ENCODE results near the gene BCKDK.
"Not testable (repeated sequence)": the region's sequence is repeated elsewhere in the genome, so short reads cannot be mapped to it uniquely, and the experiment has no call there.

The BCKDK gene

DNA sequence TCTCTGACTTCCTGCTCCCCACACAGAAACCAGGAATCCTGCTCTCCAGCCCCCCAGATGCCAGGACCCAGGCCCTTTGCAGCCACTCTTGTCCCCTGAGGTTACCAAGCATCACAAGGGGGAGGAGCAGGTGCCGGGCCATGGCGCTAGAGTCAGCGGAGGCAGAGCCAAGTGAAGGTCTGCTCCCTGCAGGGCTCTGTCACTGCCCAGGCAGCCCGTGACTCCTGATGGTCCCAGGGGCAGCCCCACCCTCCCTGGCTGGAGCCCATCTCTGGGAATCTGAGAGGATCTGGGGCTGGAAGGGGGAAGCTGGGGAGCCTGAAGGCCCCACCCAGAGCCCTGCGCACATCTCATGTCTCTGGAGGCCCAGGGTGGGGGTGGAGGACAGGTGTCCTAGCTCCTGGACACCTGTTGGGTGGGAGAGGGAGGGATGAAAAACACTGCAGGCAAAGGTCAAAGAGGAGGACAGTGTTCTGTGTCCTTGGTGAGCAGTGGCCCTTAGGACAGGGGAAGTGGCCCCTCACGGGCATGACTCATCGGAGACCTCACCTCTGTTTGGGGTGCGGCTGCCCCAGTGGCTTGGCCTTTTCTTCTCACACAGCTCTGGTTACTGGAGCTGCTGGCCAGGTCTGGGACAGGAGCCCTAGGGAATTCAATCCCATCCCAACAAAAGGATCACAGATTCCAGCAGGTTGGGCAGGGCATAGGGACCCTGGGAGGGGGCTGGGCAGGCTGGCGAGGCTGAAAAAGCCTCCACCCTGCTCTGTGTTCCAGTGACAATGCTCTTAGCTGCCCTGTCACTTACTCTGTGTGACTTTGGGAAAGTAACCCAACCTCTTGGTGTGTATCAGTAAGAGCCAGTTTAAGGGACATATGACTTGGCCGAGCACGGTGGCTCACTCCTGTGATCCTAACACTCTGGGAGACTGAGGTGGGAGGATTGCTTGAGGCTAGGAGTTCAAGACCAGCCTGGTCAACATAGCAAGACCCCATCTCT is 42.0 kb downstream of the BCKDK start, which contains the start of gene PRSS36:
Gene PRSS36, minus strand, starts transcription at position 173 of the 997 bp plus-strand sequence. Its CDS starts 31 bp downstream, at position 142.
- Histone ChIP-seq H3K9me3 (ENCODE audit: control insufficient read depth, insufficient read depth, low read depth, low read length) (no peaks in the 10 kb centered on the region), H3K4me1 (ENCODE audit: control insufficient read depth, insufficient read depth, low read length) (no peaks in the 10 kb centered on the region), H3K27ac (ENCODE audit: extremely low read depth, low read depth, low read length) (no peak within 1 kb of the TSS), H3K36me3 (ENCODE audit: control insufficient read depth in 2 of 2, insufficient read depth in 1 of 2, low read length in 2 of 2) (no peaks in the 10 kb centered on the region), H3K4me3 (ENCODE audit: low read depth, low read length) (no peak within 1 kb of the TSS)
- POLR2A ChIA-PET = no interaction called here
- CTCF ChIA-PET = interaction anchor here (1.0 kb wide), 1 partner anchor 8 kb away, joined by 4 read pairs; no protein-coding TSS in a partner anchor
- TF ChIP-seq ZNF707 (tag by site-specific recombination; IDR thresholded peaks at IDR 0.05) = no peak
- TF ChIP-seq, protein P1, sequence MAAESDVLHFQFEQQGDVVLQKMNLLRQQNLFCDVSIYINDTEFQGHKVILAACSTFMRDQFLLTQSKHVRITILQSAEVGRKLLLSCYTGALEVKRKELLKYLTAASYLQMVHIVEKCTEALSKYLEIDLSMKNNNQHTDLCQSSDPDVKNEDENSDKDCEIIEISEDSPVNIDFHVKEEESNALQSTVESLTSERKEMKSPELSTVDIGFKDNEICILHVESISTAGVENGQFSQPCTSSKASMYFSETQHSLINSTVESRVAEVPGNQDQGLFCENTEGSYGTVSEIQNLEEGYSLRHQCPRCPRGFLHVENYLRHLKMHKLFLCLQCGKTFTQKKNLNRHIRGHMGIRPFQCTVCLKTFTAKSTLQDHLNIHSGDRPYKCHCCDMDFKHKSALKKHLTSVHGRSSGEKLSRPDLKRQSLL (tag by site-specific recombination; IDR thresholded peaks at IDR 0.05) = peak; percentile 55; the same call in 1 of the 2 replicates
- TF ChIP-seq, protein P2, sequence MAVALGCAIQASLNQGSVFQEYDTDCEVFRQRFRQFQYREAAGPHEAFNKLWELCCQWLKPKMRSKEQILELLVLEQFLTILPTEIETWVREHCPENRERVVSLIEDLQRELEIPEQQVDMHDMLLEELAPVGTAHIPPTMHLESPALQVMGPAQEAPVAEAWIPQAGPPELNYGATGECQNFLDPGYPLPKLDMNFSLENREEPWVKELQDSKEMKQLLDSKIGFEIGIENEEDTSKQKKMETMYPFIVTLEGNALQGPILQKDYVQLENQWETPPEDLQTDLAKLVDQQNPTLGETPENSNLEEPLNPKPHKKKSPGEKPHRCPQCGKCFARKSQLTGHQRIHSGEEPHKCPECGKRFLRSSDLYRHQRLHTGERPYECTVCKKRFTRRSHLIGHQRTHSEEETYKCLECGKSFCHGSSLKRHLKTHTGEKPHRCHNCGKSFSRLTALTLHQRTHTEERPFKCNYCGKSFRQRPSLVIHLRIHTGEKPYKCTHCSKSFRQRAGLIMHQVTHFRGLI (tag by site-specific recombination; IDR thresholded peaks at IDR 0.05) = peak; percentile 84
- TF ChIP-seq ZBTB17 (tag by site-specific recombination; IDR thresholded peaks at IDR 0.05) = peak; percentile 58
- 0 out of 2 replicates have a peak, but pooled peaks have one; percentile 7 for TF ChIP-seq ZIC2 (tag by site-specific recombination; IDR thresholded peaks at IDR 0.05)
- no peak for TF ChIP-seq GLI2 (tag by site-specific recombination; IDR thresholded peaks at IDR 0.05; ENCODE audit: borderline replicate concordance, low read depth)
- TF ChIP-seq ZNF121 (tag by site-specific recombination; IDR thresholded peaks at IDR 0.05) = 0 out of 2 replicates have a peak, but pooled peaks have one; percentile 15
- TF ChIP-seq SCRT2 (tag by site-specific recombination; IDR thresholded peaks at IDR 0.05) = peak; percentile 88
- peak; percentile 46; the same call in 1 of the 2 replicates for TF ChIP-seq SCRT1 (tag by site-specific recombination; IDR thresholded peaks at IDR 0.05; ENCODE audit: borderline replicate concordance)

DNA sequence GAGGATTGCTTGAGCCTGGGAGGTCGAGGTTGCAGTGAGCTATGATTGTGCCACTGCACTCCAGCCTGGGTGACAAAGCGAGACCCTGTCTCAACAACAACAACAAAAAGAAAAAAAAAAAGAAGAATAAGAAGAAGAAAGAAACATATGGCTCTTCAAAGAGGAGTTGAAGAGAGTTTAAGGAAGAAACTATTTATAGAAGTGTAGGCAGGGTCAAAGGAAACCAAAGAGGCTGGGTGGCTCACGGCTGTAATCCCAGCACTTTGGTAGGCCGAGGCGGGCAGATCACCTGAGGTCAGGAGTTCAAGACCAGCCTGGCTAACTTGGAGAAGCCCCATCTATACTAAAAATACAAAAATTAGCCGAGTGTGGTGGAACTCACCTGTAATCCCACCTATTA is 42.8 kb downstream of the BCKDK start:
- H3K27ac ChIP-seq (ENCODE audit: extremely low read depth, low read depth, low read length); POLR2A ChIA-PET: not testable (repeated sequence)
- CTCF ChIA-PET = interaction anchor here (1.0 to 1.1 kb wide), 2 partner anchors 9 kb away, joined by 4 to 6 read pairs; no protein-coding TSS in a partner anchor

GRCh38 chr16:31157136-31157535 is 49.0 kb downstream of the BCKDK start:
- CTCF ChIA-PET = interaction anchor here (0.6 to 3.2 kb wide), 2 partner anchors 14 to 27 kb away, joined by 3 to 15 read pairs; no protein-coding TSS in a partner anchor
- H3K4me3 ChIP-seq (ENCODE audit: low read depth, low read length) = no peak overlapping the region
- no peaks in the 10 kb centered on the region for H3K36me3 ChIP-seq (ENCODE audit: control insufficient read depth in 2 of 2, insufficient read depth in 1 of 2, low read length in 2 of 2)
- TF ChIP-seq ZBTB10 (tag by site-specific recombination; IDR thresholded peaks at IDR 0.05) (no peak), ZNF37A (tag by site-specific recombination; IDR thresholded peaks at IDR 0.05) (no peak)
- no peak overlapping the region for H3K27ac ChIP-seq (ENCODE audit: extremely low read depth, low read depth, low read length)
- POLR2A ChIA-PET = interaction anchor here (1.5 to 3.2 kb wide), 3 partner anchors 15 to 39 kb away, joined by 4 to 13 read pairs (median 5); partner anchors contain the start of gene FUS
- no peaks in the 10 kb centered on the region for H3K4me1 ChIP-seq (ENCODE audit: control insufficient read depth, insufficient read depth, low read length)
- H3K9me3 ChIP-seq (ENCODE audit: control insufficient read depth, insufficient read depth, low read depth, low read length) = no peaks in the 10 kb centered on the region

More for the DNA sequence above, 42.8 kb downstream of the BCKDK start:
- H3K4me1 ChIP-seq (ENCODE audit: control insufficient read depth, insufficient read depth, low read length); H3K4me3 ChIP-seq (ENCODE audit: low read depth, low read length); H3K36me3 ChIP-seq (ENCODE audit: control insufficient read depth in 2 of 2, insufficient read depth in 1 of 2, low read length in 2 of 2); H3K9me3 ChIP-seq (ENCODE audit: control insufficient read depth, insufficient read depth, low read depth, low read length): not testable (repeated sequence)

Measured in HEK293 (cell line).